HG03457 (cell line): ENCODE measurements around the gene BEND3.
"Not testable (repeated sequence)": the region's sequence is repeated elsewhere in the genome, so short reads cannot be mapped to it uniquely, and the experiment has no call there.

Experiments used
- ATAC-seq: cut with Tn5 transposase; IDR thresholded peaks from one replicate; pipeline ENCODE4 v1.9.1; 2021; ENCODE audit warnings: moderate number of reproducible peaks; ENCODE audit not compliant: unreplicated experiment

The BEND3 gene

GRCh38 chr6:107045826-107046675 lies 69.3 kb downstream of the BEND3 start:
- no peak for ATAC-seq

GRCh38 chr6:107033126-107033525 lies 82.2 kb downstream of the BEND3 start:
- no peak for ATAC-seq

GRCh38 chr6:107032051-107032450 lies 83.3 kb downstream of the BEND3 start:
- no peak for ATAC-seq

GRCh38 chr6:107030151-107030550 lies 85.2 kb downstream of the BEND3 start:
- ATAC-seq = no peak

- ATAC-seq = no peak
Measured at GRCh38 chr6:107026965-107027364, 88.3 kb downstream of the BEND3 start.

- no peak for ATAC-seq
Measured at GRCh38 chr6:107021446-107022185, 93.7 kb downstream of the BEND3 start.

- ATAC-seq = no peak
Measured at GRCh38 chr6:107020239-107020638, 95.1 kb downstream of the BEND3 start.

- ATAC-seq = not testable (repeated sequence)
Measured at GRCh38 chr6:107019628-107020027, 95.7 kb downstream of the BEND3 start.

- no peak for ATAC-seq
Measured at GRCh38 chr6:107019047-107019446, 96.3 kb downstream of the BEND3 start.
